ENCODE data around the gene SFT2D3. TPM values are rescaled to one million over a fixed set of nuclear protein-coding genes. Genes with fewer than 3 reads are reported as not detected.

Gene SFT2D3
- total and polyA plus RNA-seq, 2 of the 8 experiments (the other 6 are each of a cell fraction or from before 2014, with no cell fraction given): 7.3 to 10.3 TPM

DNA sequence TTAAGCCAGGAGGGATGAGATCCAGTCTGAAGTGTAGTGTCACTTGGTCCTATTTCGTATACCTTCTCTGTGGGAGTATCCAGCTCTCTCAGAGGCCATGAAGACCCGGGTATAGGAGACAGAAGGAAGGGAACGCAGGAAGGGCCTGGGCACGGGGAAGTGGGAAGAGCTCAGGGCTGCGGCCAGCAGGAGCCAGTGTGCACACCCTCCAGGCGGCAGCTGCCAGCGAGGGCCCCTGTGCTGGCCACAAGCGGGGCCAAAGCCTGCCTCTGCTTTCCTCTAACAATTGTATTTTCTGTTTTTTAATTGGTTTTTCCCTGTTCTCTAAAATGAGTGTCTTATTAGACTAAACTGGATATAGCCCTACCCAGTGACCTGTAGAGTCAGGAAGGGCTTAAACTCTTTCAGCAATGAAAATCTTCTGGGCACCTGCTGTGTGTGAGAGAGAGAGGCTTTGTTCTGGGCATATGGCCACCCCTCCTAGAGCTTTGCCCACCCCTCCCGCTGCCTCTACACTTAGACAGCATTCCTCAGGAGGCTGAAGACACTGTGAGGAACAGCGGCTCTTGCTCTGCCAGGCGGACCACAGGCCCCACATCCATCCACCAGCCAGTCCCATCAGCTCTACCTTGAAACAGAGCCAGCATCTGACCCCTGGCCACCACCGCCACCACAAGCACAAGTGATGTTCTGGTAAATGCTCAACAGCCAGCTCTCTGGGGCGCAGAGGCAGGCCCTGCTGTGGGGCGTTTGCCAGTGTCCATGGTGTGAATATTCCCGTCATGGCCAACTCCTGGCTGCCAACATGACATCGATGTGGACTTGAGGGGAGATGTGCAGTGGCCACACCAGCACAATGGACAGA is 45.9 kb upstream of the SFT2D3 start:
- H3K36me3 ChIP-seq (ENCODE audit: control insufficient read depth in 2 of 4, insufficient read depth in 4 of 4, low read length in 3 of 4): no peaks in the 10 kb centered on the region
- no peaks in the 10 kb centered on the region for H3K23me2 ChIP-seq (ENCODE audit: low read depth, low read length)
- WGBS, 2 experiments (ENCODE audit: extremely low coverage in 1 of 2, insufficient coverage in 1 of 2, insufficient read length in 1 of 2, insufficient replicate concordance in 2 of 2, low coverage in 1 of 2, low lambda C conversion rate in 2 of 2, missing lambda C conversion rate in 1 of 2): 89% methylated on average over 16 of the region's 16 CpGs; no CpG with 5 or more reads in 1 of the 2 experiments
- H3K9ac ChIP-seq (replicated peaks in 1 of 4; ENCODE audit: extremely low read depth in 1 of 4, low read depth in 3 of 4, low read length in 3 of 4): no peak overlapping the region
- no peak overlapping the region for H2BK12ac ChIP-seq (ENCODE audit: low read depth, low read length)
- H4K20me1 ChIP-seq (replicated peaks in 1 of 2; ENCODE audit: control insufficient read depth in 1 of 2, insufficient read depth in 2 of 2, low read length in 2 of 2): peaks cover 0 to 1% of the 10 kb centered on the region in 2 experiments
- H4K5ac ChIP-seq (ENCODE audit: insufficient read length, low read depth, low read length): no peak overlapping the region
- ChIA-PET CTCF (ENCODE audit: partially characterized antibody) (interaction anchor here (0.8 to 13.7 kb wide), 6 partner anchors 15 to 87 kb away, joined by 3 to 160 read pairs (median 22); partner anchors contain the start of gene LIMS2), POLR2A (ENCODE audit: partially characterized antibody) (interaction anchor here (1.5 kb wide), 1 partner anchor 43 kb away, joined by 3 read pairs; no protein-coding TSS in a partner anchor)
- H2BK20ac ChIP-seq (ENCODE audit: low read length): no peak overlapping the region
- H2AFZ ChIP-seq (ENCODE audit: low read length): no peak overlapping the region
- H2BK120ac ChIP-seq (replicated peaks; ENCODE audit: low read depth, low read length): no peak overlapping the region
- H3K56ac ChIP-seq (replicated peaks; ENCODE audit: insufficient read length, low read depth, low read length): no peak overlapping the region
- no peak overlapping the region for H3K27ac ChIP-seq (ENCODE audit: low read depth, low read length)
- H3K4me1 ChIP-seq (replicated peaks in 1 of 4; ENCODE audit: control insufficient read depth in 3 of 4, insufficient read depth in 4 of 4, low read length in 3 of 4): no peaks in the 10 kb centered on the region; a peak in 3 of 7 replicates
- H3K14ac ChIP-seq (ENCODE audit: insufficient read length): no peak overlapping the region
- FAIRE-seq (no peak), DNase-seq (ENCODE audit: low read depth in 1 of 2, low spot score in 2 of 2) (no peak)
- H2AK5ac ChIP-seq (ENCODE audit: low read depth, low read length): no peak overlapping the region
- peaks cover 0 to 2% (median 0%) of the 10 kb centered on the region in 4 experiments; a peak in 1 of 7 replicates for H3K27me3 ChIP-seq (replicated peaks in 1 of 4; ENCODE audit: control insufficient read depth in 3 of 4, extremely low read depth in 1 of 4, insufficient read depth in 3 of 4, low read length in 3 of 4)
- H3K9me3 ChIP-seq (ENCODE audit: insufficient read depth in 2 of 2, low read depth in 1 of 2, low read length in 1 of 2): no peaks in the 10 kb centered on the region
- no peak overlapping the region for H4K8ac ChIP-seq (ENCODE audit: extremely low read depth, insufficient read depth, low read length)
- H3K23ac ChIP-seq (ENCODE audit: insufficient read length): no peak overlapping the region
- H3K79me2 ChIP-seq (ENCODE audit: control insufficient read depth in 1 of 2, insufficient read depth in 2 of 2, low read length in 2 of 2): no peaks in the 10 kb centered on the region
- no peak overlapping the region for H2BK15ac ChIP-seq (ENCODE audit: low read length)
- H3K18ac ChIP-seq (ENCODE audit: extremely low read depth, low read length): no peak overlapping the region
- H3K4me2 ChIP-seq (ENCODE audit: insufficient read depth in 1 of 2, low read depth in 2 of 2, low read length in 2 of 2): no peak overlapping the region
- no peak overlapping the region for H3K4me3 ChIP-seq (ENCODE audit: extremely low read depth in 1 of 4, insufficient read depth in 2 of 4, low read depth in 3 of 4, low read length in 4 of 4)
- H3K79me1 ChIP-seq (ENCODE audit: low read depth, low read length): no peaks in the 10 kb centered on the region
- H2BK5ac ChIP-seq (ENCODE audit: low read depth, low read length): no peak overlapping the region
- H3K4ac ChIP-seq (replicated peaks; ENCODE audit: insufficient read length, low read depth, low read length): no peak overlapping the region
- no peak overlapping the region for H4K91ac ChIP-seq (replicated peaks; ENCODE audit: insufficient read length, low read length)
- no peak for TF ChIP-seq NRF1 (IDR thresholded peaks at IDR 0.05; ENCODE audit: low read depth, low read length)
- TF ChIP-seq POU5F1 (IDR thresholded peaks at IDR 0.05; ENCODE audit: low read depth, low read length): no peak
- no peak for TF ChIP-seq EP300 (IDR thresholded peaks at IDR 0.05; ENCODE audit: borderline replicate concordance in 1 of 2, low read depth in 2 of 2, low read length in 2 of 2)
- TF ChIP-seq, protein P1, sequence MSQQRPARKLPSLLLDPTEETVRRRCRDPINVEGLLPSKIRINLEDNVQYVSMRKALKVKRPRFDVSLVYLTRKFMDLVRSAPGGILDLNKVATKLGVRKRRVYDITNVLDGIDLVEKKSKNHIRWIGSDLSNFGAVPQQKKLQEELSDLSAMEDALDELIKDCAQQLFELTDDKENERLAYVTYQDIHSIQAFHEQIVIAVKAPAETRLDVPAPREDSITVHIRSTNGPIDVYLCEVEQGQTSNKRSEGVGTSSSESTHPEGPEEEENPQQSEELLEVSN (IDR thresholded peaks at IDR 0.05): no peak
- no peak for TF ChIP-seq MAFK (IDR thresholded peaks at IDR 0.05; ENCODE audit: low read depth, low read length)
- no peak for TF ChIP-seq CBX8 (IDR thresholded peaks at IDR 0.05; ENCODE audit: borderline replicate concordance, low read depth, low read length)
- TF ChIP-seq GABPA (IDR thresholded peaks at IDR 0.05; ENCODE audit: borderline replicate concordance, insufficient read depth, low read length): no peak
- no peak for TF ChIP-seq TAF1 (IDR thresholded peaks at IDR 0.05; ENCODE audit: low read depth, low read length)
- TF ChIP-seq SP2 (IDR thresholded peaks at IDR 0.05; ENCODE audit: low read length): no peak
- no peak for TF ChIP-seq TAF7 (optimal IDR thresholded peaks at IDR 0.05; ENCODE audit: borderline replicate concordance, low read depth, low read length)
- no peak for TF ChIP-seq CEBPB (IDR thresholded peaks at IDR 0.05; ENCODE audit: low read depth, low read length)

Data from H1 (cell line).